Endothelial cell of umbilical vein (primary cell): ENCODE data around the gene KCP. TPM values are rescaled to one million over a fixed set of nuclear protein-coding genes. Genes with fewer than 3 reads are reported as not detected.

Experiments used
- BruUV-seq: library from RNA; stranded (reverse); fragments of 400-500 nt; replicated peaks from 2 replicates; lab custom pipeline; 2021; lab: Mats Ljungman, UMichigan
- CTCF ChIA-PET: fragments of 300-600, 350-600 bp; sonication (Branson Sonifier 250); formaldehyde crosslinking; loops from one replicate; lab custom pipeline; 2021; ENCODE audit warnings: antibody characterized with exemption, inconsistent platforms; lab: Charles Lee
- POLR2A ChIA-PET: fragments of 300-600, 350-600 bp; sonication (Branson Sonifier 250); formaldehyde crosslinking; loops from one replicate; lab custom pipeline; 2021; ENCODE audit warnings: antibody characterized with exemption, inconsistent platforms; lab: Charles Lee
- DNase-seq: peaks from one replicate; pipeline ENCODE4 v3.0.0-alpha.2; 2011; ENCODE audit warnings: low read depth, low spot score
- FAIRE-seq: peaks from 2 replicates; lab custom pipeline; 2011; peaks lifted over from hg19 to GRCh38; lab: Jason Lieb, UNC
- H2AFZ ChIP-seq: 2 replicates; pipeline ENCODE4 v1.6.0; 2012; ENCODE audit warnings: low read depth, low read length, control low read depth, inconsistent platforms
- H3K27ac ChIP-seq: 2 replicates; pipeline ENCODE4 v1.5.1; 2011; ENCODE audit warnings: low read depth, mild to moderate bottlenecking, control low read depth, low read length, moderate library complexity; ENCODE audit not compliant: insufficient read depth
- H3K27me3 ChIP-seq, 2 experiments: 2 replicates each; pipeline versions ENCODE4 v1.6.0 to v1.6.1; 2011; ENCODE audit warnings: low read length in 2 of 2, mixed read lengths in 1 of 2; ENCODE audit not compliant: control insufficient read depth in 2 of 2, insufficient read depth in 2 of 2
- H3K36me3 ChIP-seq, 2 experiments: 2 replicates in 1 of 2; 3 replicates in 1 of 2; pipeline ENCODE4 v1.5.1; 2011; ENCODE audit warnings: low read length in 2 of 2, mild to moderate bottlenecking in 1 of 2, moderate library complexity in 1 of 2; ENCODE audit not compliant: control insufficient read depth in 2 of 2, insufficient read depth in 2 of 2; ENCODE audit errors: extremely low read depth in 1 of 2
- H3K4me1 ChIP-seq: 3 replicates; pipeline ENCODE4 v1.5.1; 2011; ENCODE audit warnings: mild to moderate bottlenecking, low read length; ENCODE audit not compliant: control insufficient read depth, insufficient read depth; ENCODE audit errors: extremely low read depth
- H3K4me2 ChIP-seq: 2 replicates; pipeline ENCODE4 v1.6.1; 2011; ENCODE audit warnings: low read length, control low read depth, mixed read lengths; ENCODE audit not compliant: insufficient read depth
- H3K4me3 ChIP-seq, 3 experiments: fragments of 200-600 bp in 1 of 3; sonication (generic), shearing (Covaris generic) in 1 of 3; replicated peaks in 1 of 3; 2 replicates each; pipeline ENCODE4 v1.5.1; 2011 to 2016; ENCODE audit warnings: control low read depth in 3 of 3, low read length in 3 of 3, mild to moderate bottlenecking in 2 of 3, inconsistent platforms in 1 of 3, low read depth in 1 of 3, moderate library complexity in 1 of 3; ENCODE audit not compliant: insufficient read depth in 1 of 3
- H3K79me2 ChIP-seq: 2 replicates; pipeline ENCODE4 v1.6.0; 2012; ENCODE audit warnings: low read length, inconsistent platforms; ENCODE audit not compliant: control insufficient read depth, insufficient read depth
- H3K9ac ChIP-seq: replicated peaks from 2 replicates; pipeline ENCODE3; 2011; ENCODE audit warnings: low read length, control low read depth; ENCODE audit not compliant: insufficient read depth; ENCODE audit errors: extremely low read depth
- H3K9me1 ChIP-seq: replicated peaks from 3 replicates; pipeline ENCODE4 v1.6.0; 2011; ENCODE audit warnings: mild to moderate bottlenecking, low read length; ENCODE audit not compliant: control insufficient read depth, insufficient read depth; ENCODE audit errors: extremely low read depth
- H3K9me3 ChIP-seq: replicated peaks from 2 replicates; pipeline ENCODE4 v1.5.1; 2012; ENCODE audit warnings: low read length, inconsistent platforms; ENCODE audit not compliant: control insufficient read depth, insufficient read depth
- H4K20me1 ChIP-seq: replicated peaks from 2 replicates; pipeline ENCODE3; 2011; ENCODE audit warnings: mild to moderate bottlenecking, low read length; ENCODE audit not compliant: control insufficient read depth, insufficient read depth; ENCODE audit errors: extremely low read depth
- FOS ChIP-seq: IDR thresholded peaks from 2 replicates; pipeline ENCODE4 v1.6.1; 2011; ENCODE audit warnings: mild to moderate bottlenecking, low read length, moderate library complexity, borderline replicate concordance; ENCODE audit not compliant: insufficient read depth
- POLR2A ChIP-seq: IDR thresholded peaks from 2 replicates; pipeline ENCODE4 v1.6.1; 2012; ENCODE audit warnings: low read depth, mild to moderate bottlenecking, control low read depth, low read length
- dilution Hi-C: fragments of 300-500 bp; cut with MboI; formaldehyde crosslinking; loops from one replicate; pipeline ENCODE4 v1.15.0; 2019; ENCODE audit warnings: low sequenced_read_pairs; ENCODE audit not compliant: extremely low pct_ligation_motif_present
- intact Hi-C: fragments of 100-400 bp; cut with micrococcal nuclease; formaldehyde crosslinking; loops from one replicate; pipeline ENCODE4 v1.10.0; 2022
- polyA plus RNA-seq, 4 experiments: library from polyadenylated mRNA; depleted of rRNA in 3 of 4; stranded (reverse) in 3 of 4; unstranded in 1 of 4; fragments of >200 nt; gene quantifications; 2 replicates each; pipeline versions ENCODE4 v1.2.1 to v1.2.3, GENCODE V29; 2011 to 2012; ENCODE audit warnings: missing spikeins in 1 of 4
- total RNA-seq: library from RNA; stranded (reverse); gene quantifications from 2 replicates; pipeline ENCODE4 v1.2.3, GENCODE V29; 2021
- TF ChIP-seq, protein P1 (sequence below), 2 donors: IDR thresholded peaks; 1 replicate in 1 of 2; 2 replicates in 1 of 2; pipeline ENCODE4 v1.5.1; 2011; ENCODE audit warnings: low read length in 2 of 2, mild to moderate bottlenecking in 2 of 2, moderate library complexity in 2 of 2, control low read depth in 1 of 2, inconsistent platforms in 1 of 2, low read depth in 1 of 2; ENCODE audit not compliant: insufficient read depth in 1 of 2; ENCODE audit errors: extremely low read depth in 1 of 2

Gene KCP
- total and polyA plus RNA-seq, 2 donors (not counting 3 experiments of a cell fraction or from before 2014, with no cell fraction given): not detected

DNA sequence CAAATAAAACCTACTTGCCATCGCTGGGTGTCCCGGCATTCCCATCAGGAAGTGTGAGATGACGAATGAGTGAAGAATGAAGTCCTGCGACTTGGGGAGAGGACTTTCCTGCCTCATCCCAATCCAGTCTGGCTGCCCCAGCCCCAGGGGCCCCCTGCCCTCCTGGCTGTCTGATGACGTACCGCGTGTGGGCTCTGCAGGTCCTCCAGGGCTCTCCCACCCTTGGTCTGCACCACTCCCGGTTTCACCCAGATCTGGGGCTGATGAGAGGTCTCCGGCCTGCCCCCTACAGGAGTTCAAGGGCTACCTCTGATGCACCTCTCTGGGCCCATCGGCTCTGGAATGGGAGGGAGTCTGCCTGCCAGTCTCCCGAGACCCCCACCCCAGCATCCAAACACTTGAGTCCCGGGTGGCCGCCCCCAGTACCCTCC, 38.1 kb downstream of the KCP start:
- Histone ChIP-seq H3K36me3 (no peaks in the 10 kb centered on the region), H3K9ac (no peak overlapping the region), H3K79me2 (no peaks in the 10 kb centered on the region), H2AFZ (no peak overlapping the region), H3K4me1 (peaks cover 3% of the 10 kb centered on the region), H3K27me3 (peaks cover 2 to 4% of the 10 kb centered on the region in 2 experiments), H3K4me2 (no peak overlapping the region), H3K27ac (no peak overlapping the region), H4K20me1 (no peaks in the 10 kb centered on the region), H3K9me3 (no peaks in the 10 kb centered on the region), H3K4me3 (no peak overlapping the region), H3K9me1 (no peaks in the 10 kb centered on the region)
- BruUV-seq: no TSS peak
- dilution Hi-C loops: no loop called here
- intact Hi-C loops: no loop called here
- ChIA-PET POLR2A (no interaction called here), CTCF (interaction anchor here (0.7 to 1.6 kb wide), 3 partner anchors 9 to 199 kb away, joined by 3 to 7 read pairs (median 5); no protein-coding TSS in a partner anchor)
- FAIRE-seq: no peak
- no peak for DNase-seq
- TF ChIP-seq, protein P1, sequence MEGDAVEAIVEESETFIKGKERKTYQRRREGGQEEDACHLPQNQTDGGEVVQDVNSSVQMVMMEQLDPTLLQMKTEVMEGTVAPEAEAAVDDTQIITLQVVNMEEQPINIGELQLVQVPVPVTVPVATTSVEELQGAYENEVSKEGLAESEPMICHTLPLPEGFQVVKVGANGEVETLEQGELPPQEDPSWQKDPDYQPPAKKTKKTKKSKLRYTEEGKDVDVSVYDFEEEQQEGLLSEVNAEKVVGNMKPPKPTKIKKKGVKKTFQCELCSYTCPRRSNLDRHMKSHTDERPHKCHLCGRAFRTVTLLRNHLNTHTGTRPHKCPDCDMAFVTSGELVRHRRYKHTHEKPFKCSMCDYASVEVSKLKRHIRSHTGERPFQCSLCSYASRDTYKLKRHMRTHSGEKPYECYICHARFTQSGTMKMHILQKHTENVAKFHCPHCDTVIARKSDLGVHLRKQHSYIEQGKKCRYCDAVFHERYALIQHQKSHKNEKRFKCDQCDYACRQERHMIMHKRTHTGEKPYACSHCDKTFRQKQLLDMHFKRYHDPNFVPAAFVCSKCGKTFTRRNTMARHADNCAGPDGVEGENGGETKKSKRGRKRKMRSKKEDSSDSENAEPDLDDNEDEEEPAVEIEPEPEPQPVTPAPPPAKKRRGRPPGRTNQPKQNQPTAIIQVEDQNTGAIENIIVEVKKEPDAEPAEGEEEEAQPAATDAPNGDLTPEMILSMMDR (IDR thresholded peaks at IDR 0.05; ENCODE audit: extremely low read depth in 1 of 2, insufficient read depth in 1 of 2, low read depth in 1 of 2, low read length in 2 of 2): peak in 1 of 2 donors; percentile 13
- TF ChIP-seq FOS: no peak

DNA sequence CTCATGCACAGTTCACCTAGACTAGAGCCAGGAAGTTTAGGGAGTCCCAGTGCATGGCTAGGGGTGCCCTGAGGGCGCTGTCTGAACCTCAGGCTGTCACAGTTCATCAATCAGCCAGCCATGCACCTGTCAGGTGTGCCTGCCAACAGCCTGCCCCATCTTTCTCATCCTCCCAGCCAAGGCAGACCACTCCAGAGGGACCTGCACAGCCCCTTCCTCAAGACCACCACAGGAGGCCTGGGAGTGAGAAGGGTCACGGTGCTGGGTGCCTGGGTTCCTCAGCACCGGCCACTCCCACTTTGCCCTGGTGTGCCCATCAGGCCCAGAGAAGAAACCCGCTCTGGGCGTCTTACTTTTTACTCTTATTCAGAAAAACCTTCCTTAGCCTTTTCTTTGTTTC, 39.5 kb downstream of the KCP start:
- peaks cover 3% of the 10 kb centered on the region for H3K4me1 ChIP-seq
- no peaks in the 10 kb centered on the region for H3K9me1 ChIP-seq
- no peak overlapping the region for H3K4me2 ChIP-seq
- no peaks in the 10 kb centered on the region for H4K20me1 ChIP-seq
- BruUV-seq: no TSS peak
- no peak overlapping the region for H3K9ac ChIP-seq
- H3K27me3 ChIP-seq: peaks cover 2 to 4% of the 10 kb centered on the region in 2 experiments
- no peak overlapping the region for H2AFZ ChIP-seq
- H3K27ac ChIP-seq: no peak overlapping the region
- no peak overlapping the region for H3K4me3 ChIP-seq
- TF ChIP-seq POLR2A: no peak
- no peaks in the 10 kb centered on the region for H3K9me3 ChIP-seq
- FAIRE-seq (no peak), DNase-seq (no peak)
- peaks cover 0 to 4% of the 10 kb centered on the region in 2 experiments for H3K36me3 ChIP-seq
- no peaks in the 10 kb centered on the region for H3K79me2 ChIP-seq
- ChIA-PET CTCF (interaction anchor here (0.6 to 1.4 kb wide), 3 partner anchors 8 to 262 kb away, joined by 3 to 4 read pairs (median 3); no protein-coding TSS in a partner anchor), POLR2A (no interaction called here)
- intact Hi-C loops: no loop called here
- dilution Hi-C loops: no loop called here
